ENCODE results near the gene FAR2. TPM values are rescaled to one million over a fixed set of nuclear protein-coding genes. Genes with fewer than 3 reads are reported as not detected.

The FAR2 gene
- total RNA-seq, 4 donors from 2014 or later = 0.38 to 8.2 (median 2.6) TPM

- intact Hi-C loops (cut with DNase I) = no loop called here
- H3K36me3 ChIP-seq = no peaks in the 10 kb centered on the region
- no peak for DNase-seq
- H3K27ac ChIP-seq = no peak overlapping the region
- no peaks in the 10 kb centered on the region for H3K27me3 ChIP-seq
- no peaks in the 10 kb centered on the region for H3K9me3 ChIP-seq
- 52 to 78% methylated on average over 2 of the region's 2 CpGs for WGBS, 2 donors
- H3K4me1 ChIP-seq = no peaks in the 10 kb centered on the region
- TF ChIP-seq POLR2A (IDR thresholded peaks at IDR 0.05) (no peak), CTCF (IDR thresholded peaks at IDR 0.05) (no peak)
- H3K4me3 ChIP-seq = no peak overlapping the region
These were observed 38.7 kb downstream of the FAR2 start for GRCh38 chr12:29187756-29188155.

GRCh38 chr12:29191267-29191850, 42.3 kb downstream of the FAR2 start:
- no peak overlapping the region for H3K27ac ChIP-seq

GRCh38 chr12:29198901-29199300, 49.8 kb downstream of the FAR2 start:
- Histone ChIP-seq H3K27ac (no peak overlapping the region), H3K36me3 (no peaks in the 10 kb centered on the region), H3K4me1 (no peaks in the 10 kb centered on the region), H3K27me3 (no peaks in the 10 kb centered on the region), H3K9me3 (no peaks in the 10 kb centered on the region), H3K4me3 (no peak overlapping the region)
- intact Hi-C loops (cut with DNase I) = no loop called here
- TF ChIP-seq POLR2A (IDR thresholded peaks at IDR 0.05) = no peak
- no peak for TF ChIP-seq CTCF (IDR thresholded peaks at IDR 0.05)
- no peak for DNase-seq
- 81 to 100% methylated on average over 1 of the region's 1 CpG for WGBS, 2 donors

More at GRCh38 chr12:29191267-29191850, 42.3 kb downstream of the FAR2 start:
- DNase-seq = no peak
- 65 to 84% methylated on average over 6 of the region's 6 CpGs for WGBS, 2 donors
- no peaks in the 10 kb centered on the region for H3K9me3 ChIP-seq
- no peak overlapping the region for H3K4me3 ChIP-seq
- H3K27me3 ChIP-seq = no peaks in the 10 kb centered on the region
- no peaks in the 10 kb centered on the region for H3K4me1 ChIP-seq
- TF ChIP-seq POLR2A (IDR thresholded peaks at IDR 0.05) = no peak
- TF ChIP-seq CTCF (IDR thresholded peaks at IDR 0.05) = no peak
- intact Hi-C loops (cut with DNase I) = no loop called here
- no peaks in the 10 kb centered on the region for H3K36me3 ChIP-seq

GRCh38 chr12:29200586-29200985, 51.5 kb downstream of the FAR2 start:
- intact Hi-C loops (cut with DNase I) = no loop called here
- Histone ChIP-seq H3K36me3 (no peaks in the 10 kb centered on the region), H3K27ac (no peak overlapping the region), H3K4me3 (no peak overlapping the region), H3K9me3 (no peaks in the 10 kb centered on the region), H3K4me1 (no peaks in the 10 kb centered on the region), H3K27me3 (no peaks in the 10 kb centered on the region)
- no peak for DNase-seq
- TF ChIP-seq CTCF (IDR thresholded peaks at IDR 0.05) = no peak
- TF ChIP-seq POLR2A (IDR thresholded peaks at IDR 0.05) = no peak
- WGBS, 2 donors = 47 to 49% methylated on average over 5 of the region's 5 CpGs

GRCh38 chr12:29201296-29201695, 52.2 kb downstream of the FAR2 start:
- Histone ChIP-seq H3K36me3 (no peaks in the 10 kb centered on the region), H3K27ac (no peak overlapping the region), H3K4me1 (no peaks in the 10 kb centered on the region), H3K27me3 (no peaks in the 10 kb centered on the region), H3K4me3 (no peak overlapping the region), H3K9me3 (no peaks in the 10 kb centered on the region)
- no peak for DNase-seq
- intact Hi-C loops (cut with DNase I) = no loop called here
- 68 to 77% methylated on average over 3 of the region's 3 CpGs for whole genome bisulfite sequencing, 2 donors
- no peak for TF ChIP-seq CTCF (IDR thresholded peaks at IDR 0.05)
- TF ChIP-seq POLR2A (IDR thresholded peaks at IDR 0.05) = no peak
